ENCODE measurements around the gene POU5F2.

The POU5F2 gene, protein sequence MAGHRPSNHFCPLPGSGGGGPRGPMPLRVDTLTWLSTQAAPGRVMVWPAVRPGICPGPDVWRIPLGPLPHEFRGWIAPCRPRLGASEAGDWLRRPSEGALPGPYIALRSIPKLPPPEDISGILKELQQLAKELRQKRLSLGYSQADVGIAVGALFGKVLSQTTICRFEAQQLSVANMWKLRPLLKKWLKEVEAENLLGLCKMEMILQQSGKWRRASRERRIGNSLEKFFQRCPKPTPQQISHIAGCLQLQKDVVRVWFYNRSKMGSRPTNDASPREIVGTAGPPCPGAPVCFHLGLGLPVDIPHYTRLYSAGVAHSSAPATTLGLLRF

DNA sequence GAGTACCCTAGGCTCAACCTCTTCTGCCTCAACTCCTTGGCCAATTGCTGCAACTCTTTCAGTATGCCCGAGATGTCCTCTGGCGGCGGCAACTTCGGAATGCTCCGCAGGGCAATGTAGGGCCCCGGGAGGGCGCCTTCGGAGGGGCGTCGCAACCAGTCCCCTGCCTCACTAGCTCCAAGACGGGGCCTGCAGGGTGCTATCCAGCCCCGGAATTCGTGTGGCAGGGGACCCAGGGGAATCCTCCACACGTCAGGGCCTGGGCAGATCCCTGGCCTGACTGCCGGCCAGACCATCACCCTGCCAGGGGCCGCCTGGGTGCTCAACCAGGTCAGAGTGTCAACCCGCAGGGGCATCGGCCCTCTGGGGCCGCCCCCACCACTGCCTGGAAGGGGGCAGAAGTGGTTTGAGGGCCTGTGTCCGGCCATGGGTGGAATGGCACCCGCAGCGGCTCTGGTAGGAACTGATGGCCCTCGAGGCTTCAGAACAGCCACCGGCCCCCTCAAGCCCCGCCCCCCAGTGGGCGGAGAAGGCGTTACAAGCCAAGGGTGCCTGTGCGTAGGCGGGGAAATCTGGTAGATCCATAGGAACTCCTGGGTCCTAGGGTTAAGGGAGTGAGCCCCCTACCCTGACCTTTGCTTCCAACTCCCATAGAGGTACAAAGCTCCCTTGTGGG is at the start of gene POU5F2:
Gene POU5F2 (minus strand): TSS at position 465 of the 676 bp plus-strand sequence. CDS start 37 bp downstream, at position 428.
- no peak for DNase-seq

DNA sequence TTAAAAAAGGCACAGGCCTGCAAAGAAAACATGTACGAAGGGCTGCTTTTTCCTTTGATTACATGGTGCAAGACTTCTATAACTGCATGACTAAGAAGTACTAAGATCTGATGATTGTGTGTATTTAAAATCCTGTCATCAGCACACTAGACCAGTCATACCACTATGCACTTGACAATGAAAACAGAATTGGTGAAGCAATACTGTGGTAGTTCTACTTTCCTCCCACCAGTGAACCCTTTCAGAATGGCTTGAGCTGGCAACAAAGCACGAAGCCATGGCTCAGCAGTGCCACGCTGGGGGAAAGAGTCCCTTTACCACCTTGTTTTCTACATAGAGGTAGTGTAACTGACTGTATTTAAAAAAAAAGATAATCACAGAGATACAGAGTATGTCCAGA is 49.0 kb upstream of the POU5F2 start:
- no peak for DNase-seq

DNA sequence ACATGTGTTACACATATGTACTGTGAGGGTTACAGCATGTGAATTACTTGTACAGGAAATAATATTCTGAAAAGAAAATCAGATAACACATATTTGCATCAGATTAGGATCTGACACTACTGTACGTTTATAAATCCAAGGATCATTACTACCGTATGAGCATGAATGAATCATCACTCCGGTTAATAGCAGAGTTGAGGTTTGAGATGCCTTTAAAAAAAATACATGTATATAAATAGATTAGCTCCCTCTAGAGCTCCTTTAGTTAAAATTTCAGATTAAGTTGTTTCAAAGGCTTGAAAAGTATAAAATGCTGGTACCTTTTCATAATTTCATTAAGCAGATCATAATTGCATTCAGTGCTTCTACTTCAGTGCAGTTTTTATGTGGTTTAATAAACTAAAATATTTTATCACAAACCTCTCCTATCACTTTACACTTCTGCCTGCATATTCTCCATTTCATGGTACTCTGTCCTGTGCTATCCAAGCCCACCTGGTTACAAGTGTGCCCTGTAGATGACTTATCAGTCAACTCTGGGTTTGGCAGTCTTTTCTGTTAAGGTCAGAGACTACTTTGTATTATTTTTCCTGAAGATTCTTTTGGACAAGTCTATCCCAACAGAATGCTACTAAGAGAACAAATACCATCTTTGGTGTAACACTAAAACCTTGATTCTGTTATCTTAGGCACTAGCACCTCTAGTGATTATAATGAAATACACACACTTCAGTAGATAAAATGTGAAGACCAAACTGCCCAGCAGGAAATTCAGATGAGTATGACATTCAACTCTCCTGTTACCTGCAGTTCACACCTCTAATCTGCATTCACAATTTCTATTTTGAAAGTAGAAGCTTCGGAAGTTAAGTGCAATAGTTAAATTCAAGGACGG is 48.0 kb upstream of the POU5F2 start:
- DNase-seq = peak; percentile 6

DNA sequence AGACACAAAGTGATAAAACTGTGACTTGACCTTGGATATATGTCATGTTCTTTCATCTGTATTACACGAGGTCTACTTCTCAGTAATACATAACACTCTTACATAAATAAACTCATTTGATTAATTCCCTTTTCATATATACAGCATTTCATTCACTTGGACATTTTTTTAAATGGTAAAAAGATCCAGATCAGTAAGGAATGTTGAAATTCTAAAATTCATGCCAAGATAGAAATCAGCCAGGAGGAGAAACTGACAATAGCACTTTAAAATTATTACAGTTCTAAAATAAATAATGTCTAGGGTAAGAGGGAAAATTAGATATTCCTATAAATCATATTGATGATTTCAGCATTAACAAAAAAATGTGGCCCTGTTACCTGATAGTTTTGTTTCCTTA is 46.2 kb upstream of the POU5F2 start:
- no peak for DNase-seq

GRCh38 chr5:93785475-93785874 is 44.1 kb upstream of the POU5F2 start:
- DNase-seq = no peak

- DNase-seq = no peak
These were observed 41.6 kb upstream of the POU5F2 start for GRCh38 chr5:93782978-93783377.

DNA sequence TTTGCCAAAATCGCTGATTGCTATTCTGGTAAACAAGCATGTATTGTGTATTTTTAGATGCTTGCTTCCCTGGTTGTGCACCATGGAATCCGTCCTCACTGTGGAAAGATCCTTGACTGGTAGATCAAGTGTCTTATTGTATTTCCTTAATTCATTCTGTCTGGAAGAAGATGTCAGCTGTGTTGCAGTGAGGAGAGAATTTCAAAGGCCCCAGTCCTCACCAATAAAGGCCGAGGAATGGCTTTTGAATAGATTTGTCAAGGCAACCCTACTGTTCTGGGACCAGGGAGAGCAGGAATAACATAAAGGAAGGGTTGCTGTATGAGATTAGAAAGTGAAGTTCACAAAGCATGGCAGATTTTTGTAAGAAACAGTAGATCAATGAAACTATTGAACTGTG is 36.2 kb upstream of the POU5F2 start:
- DNase-seq = no peak

DNA sequence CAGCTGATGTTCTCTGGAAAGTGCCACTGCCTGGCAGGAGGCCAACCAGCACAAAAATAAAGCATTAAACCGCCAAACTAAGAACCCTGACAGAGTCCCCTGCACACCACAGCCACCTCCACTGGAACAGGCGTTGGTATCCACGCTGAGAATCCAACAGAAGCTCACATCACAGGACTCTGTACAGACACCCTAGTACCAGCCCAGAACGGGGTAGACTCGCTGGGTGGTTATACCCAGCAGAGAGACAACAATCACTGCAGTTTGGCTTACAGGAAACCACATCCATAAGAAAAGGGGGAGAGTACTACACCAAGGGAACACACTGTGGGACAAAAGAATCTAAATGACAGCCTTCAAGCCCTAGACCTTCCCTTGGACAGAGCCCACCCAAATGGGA is 15.0 kb upstream of the POU5F2 start:
- DNase-seq = no peak

DNA sequence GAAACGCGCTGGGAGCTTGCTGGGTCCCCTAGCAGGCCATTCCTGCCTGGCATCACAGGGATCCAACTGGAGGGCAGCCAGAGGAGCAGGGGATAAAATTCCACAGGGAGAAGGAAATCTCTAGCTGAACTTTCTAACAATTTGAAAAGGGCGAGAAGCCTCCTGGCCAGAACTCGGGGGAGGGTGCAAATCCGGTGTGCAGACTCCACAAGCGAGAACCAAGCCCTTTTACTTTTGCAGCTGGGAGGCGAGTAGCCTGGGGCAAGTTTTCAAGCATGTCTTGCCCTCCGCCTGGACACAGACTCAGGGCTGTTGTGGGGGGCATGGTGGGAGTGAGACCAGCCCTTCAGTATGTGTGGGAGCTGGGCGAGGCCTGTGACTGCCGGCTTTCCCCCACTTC is 14.3 kb upstream of the POU5F2 start:
- DNase-seq = no peak

GRCh38 chr5:93748875-93749397 is 7.5 kb upstream of the POU5F2 start:
- DNase-seq = no peak

GRCh38 chr5:93746406-93747056 is 5.1 kb upstream of the POU5F2 start:
- no peak for DNase-seq

DNA sequence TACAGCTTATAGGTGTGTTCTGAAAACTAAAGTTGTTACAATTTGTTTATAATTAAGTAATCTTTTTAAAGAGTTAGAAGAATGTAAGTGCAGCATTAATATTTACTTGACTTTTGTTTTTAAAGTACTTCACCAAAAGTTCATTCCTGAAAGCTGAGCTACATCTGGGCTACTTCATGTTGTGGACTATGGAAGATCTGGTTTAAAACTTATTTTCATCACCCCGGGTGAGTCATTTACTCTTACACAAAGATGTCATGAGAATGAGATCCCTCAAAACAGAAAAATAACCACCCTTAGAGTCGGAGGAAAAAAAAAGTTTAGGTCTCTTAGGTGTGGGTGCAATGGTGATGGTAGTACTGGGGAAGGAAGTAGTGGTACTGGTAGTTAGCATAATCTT is 5.1 kb downstream of the POU5F2 start:
- no peak for DNase-seq

DNA sequence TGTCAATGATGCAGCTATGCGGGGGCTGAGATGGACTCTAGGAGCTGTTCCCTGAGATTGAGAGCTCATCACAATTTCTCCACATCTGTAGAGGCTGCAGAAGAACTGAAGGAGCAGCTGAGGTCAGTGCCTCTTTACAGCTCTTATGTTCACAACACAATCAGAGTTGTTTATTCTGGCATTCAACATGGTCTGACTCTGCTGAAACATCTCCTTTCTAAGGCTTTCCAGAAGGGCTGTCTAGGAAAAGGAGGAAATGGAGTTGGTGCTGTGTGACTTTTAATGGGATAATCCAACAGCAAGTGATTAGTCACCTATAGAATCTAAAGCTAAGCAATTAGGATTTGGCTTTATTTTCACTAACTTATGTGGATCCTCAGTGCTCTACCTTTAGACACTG is 6.0 kb downstream of the POU5F2 start:
- no peak for DNase-seq

- no peak for DNase-seq
These were observed 9.4 kb downstream of the POU5F2 start for GRCh38 chr5:93731987-93732386.

DNA sequence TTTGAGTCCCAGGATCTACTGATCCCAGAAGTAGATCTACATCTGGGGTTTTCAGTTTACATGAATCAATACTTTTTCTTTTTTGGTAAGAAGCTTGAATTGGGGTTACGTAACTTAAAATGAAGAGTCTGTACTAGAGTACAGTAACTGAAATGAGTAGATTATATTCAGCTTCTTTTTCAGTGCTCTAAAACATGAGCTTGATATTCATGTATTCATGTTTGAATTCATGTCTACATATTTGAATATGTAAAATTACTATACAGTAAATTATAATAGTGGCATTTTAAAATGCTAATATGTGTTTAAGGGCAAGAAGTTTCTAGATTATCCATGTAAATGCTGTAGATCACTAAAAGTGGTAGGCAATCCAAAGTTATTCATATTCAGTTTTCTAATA is 14.8 kb downstream of the POU5F2 start:
- no peak for DNase-seq

- no peak for DNase-seq
These were observed 16.6 kb downstream of the POU5F2 start for GRCh38 chr5:93724791-93725190.

DNA sequence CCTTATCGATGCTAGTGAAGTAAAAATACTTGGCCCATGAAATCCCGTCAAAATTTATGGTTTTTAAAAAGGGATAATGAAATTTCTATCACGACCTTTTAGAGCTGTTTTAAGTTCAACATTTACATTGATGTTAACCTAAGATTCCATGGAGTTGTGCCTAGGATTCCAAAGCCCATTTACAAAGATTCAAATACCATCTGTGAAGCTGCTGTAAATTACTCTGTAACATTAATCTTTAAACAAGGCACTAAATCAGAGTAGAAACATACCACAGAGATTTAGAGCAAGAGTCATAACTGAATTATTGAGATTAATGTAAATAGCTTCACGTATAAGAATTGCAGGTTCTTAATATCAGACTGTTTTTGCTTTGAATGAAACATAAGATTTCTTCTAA is 17.7 kb downstream of the POU5F2 start:
- no peak for DNase-seq

DNA sequence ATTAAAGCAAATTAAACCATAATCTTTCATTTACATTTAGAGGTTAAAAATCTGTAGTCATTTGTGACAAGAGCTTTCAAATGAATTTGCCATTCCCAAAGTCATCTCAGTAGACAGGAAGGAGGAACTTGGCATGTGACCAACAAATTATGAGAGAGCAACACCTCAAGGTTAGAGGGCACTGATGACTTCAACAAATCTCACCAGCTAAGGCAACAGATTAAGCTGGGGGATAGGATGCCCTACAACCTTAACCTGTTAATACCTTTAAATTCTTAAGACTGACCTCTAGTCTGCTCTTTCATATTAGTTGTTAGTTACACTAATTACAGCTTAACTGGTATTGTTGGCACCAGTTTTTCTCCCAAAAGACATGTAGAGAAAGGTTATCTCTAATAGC is 18.4 kb downstream of the POU5F2 start:
- no peak for DNase-seq

- DNase-seq = no peak
These were observed 18.8 kb downstream of the POU5F2 start for GRCh38 chr5:93722588-93722987.

DNA sequence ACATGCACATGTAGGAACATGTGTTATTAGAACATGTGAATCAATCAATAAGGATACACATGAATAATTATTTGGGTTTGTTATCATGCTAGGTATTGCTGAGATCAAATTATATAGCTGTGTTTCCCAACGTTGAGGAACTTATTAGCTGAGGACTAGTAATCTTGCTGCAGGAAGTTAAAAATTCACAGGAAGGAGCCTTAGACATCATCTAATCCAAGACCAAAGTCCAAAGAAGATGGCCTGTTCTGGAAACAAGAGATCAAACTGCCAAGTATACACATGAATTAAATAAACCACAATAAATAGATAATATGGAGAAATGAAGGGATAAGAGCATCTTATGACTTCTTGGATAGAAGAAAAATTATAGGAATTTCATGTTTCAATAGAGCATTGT is 19.9 kb downstream of the POU5F2 start:
- no peak for DNase-seq

DNA sequence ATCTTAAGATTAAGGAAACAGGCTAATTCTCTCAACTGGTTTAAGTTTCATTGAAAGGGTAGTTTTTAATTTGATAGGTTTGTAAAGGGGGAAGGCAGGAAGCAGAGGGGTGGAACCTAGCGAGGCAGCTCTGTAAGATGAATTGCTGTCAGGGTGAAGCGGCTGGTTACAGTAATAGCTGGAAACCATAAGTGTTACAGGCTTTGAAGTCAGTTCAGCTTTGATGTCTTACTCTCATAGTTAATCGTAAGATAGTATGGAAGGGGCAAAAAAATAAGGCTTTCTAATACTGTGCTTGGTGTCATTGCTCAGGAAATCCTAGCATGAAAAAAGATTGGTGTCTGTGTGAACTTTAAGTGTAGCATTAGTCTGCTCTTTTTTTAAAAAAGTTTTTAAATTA is 20.3 kb downstream of the POU5F2 start:
- no peak for DNase-seq

DNA sequence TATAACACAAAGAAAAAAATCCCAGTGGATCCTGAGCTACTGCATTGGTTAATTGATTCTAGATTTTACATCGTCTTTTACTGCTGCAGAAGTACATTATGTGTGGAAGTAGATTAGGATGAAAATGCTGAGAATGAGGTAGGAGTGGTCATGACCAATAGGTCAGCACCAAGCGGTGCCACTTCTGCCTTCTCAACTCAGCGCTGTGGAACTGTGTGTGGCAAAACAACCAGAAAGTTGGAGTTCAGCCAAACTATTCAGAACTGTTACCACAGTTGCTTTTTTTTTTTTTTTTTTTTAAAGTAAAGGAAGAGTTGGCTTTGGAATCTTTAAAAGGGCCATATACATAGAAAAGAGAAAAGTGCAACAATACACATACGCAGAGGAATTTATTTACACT is 24.2 kb downstream of the POU5F2 start:
- DNase-seq = no peak

DNA sequence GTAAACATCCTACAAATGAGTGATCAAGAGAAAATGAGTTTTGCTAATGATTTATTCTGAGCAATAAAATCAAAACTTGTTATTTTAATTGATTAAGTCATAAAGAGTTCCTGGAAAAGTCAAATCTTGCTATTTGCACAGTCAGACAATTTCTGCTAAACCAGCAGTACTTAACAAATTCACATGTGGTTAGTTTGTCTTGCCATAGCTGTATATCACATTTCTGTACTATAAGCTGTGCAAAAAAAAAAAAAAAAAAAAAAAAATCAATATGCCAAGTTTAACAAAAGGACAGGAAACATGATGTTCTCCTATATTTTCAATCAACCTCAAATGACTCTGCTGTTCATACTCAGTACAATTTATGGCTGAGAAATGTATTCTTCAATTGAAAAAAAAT is 24.9 kb downstream of the POU5F2 start:
- DNase-seq = no peak
